Progenitor cell of endocrine pancreas (in vitro differentiated cells): ENCODE results near the gene MAPKAPK5. TPM values are rescaled to one million over a fixed set of nuclear protein-coding genes. Genes with fewer than 3 reads are reported as not detected.
"Not testable (repeated sequence)": the region's sequence is repeated elsewhere in the genome, so short reads cannot be mapped to it uniquely, and the experiment has no call there.

Source experiments
- DNase-seq: peaks from one replicate; pipeline ENCODE4 v3.0.0; 2021; ENCODE audit warnings: low spot score; ENCODE audit not compliant: unreplicated experiment
- H3K27ac Mint-ChIP-seq: 2 replicates; pipeline ENCODE4 v1.8.0; 2021; ENCODE audit warnings: mild to moderate bottlenecking, moderate library complexity, mixed read lengths
- H3K27me3 Mint-ChIP-seq: 2 replicates; pipeline ENCODE4 v1.8.0; 2021; ENCODE audit warnings: mixed read lengths
- H3K36me3 Mint-ChIP-seq: 2 replicates; pipeline ENCODE4 v1.8.0; 2022; ENCODE audit warnings: mixed read lengths; ENCODE audit not compliant: insufficient read depth
- H3K4me1 Mint-ChIP-seq: 2 replicates; pipeline ENCODE4 v1.8.0; 2021; ENCODE audit warnings: low read depth, mixed read lengths
- H3K4me3 Mint-ChIP-seq: 2 replicates; pipeline ENCODE4 v1.8.0; 2021; ENCODE audit warnings: low read depth, mild to moderate bottlenecking, moderate library complexity, mixed read lengths
- H3K9me3 Mint-ChIP-seq: 2 replicates; pipeline ENCODE4 v1.8.0; 2021; ENCODE audit warnings: low read depth, mixed read lengths
- CTCF ChIP-seq: fragments of 200-600 bp; sonication (generic); IDR thresholded peaks from one replicate; pipeline ENCODE4 v1.5.0; 2021; ENCODE audit warnings: antibody characterized with exemption, mild to moderate bottlenecking; ENCODE audit not compliant: unreplicated experiment
- microRNA-seq: library from miRNA; unstranded; fragments of <30 nt; microRNA quantifications from one replicate; pipeline ENCODE4 v1.1.0, GENCODE V29; 2020; ENCODE audit warnings: borderline number of aligned reads; ENCODE audit not compliant: unreplicated experiment
- total RNA-seq: library from RNA; stranded (reverse); gene quantifications from 2 replicates; pipeline ENCODE4 v1.2.1, GENCODE V29; 2021

MAPKAPK5 gene
- total RNA-seq, 1 donor from 2014 or later: 71.5 TPM

- H3K27me3 Mint-ChIP-seq: no peaks in the 10 kb centered on the region
- H3K36me3 Mint-ChIP-seq: no peaks in the 10 kb centered on the region
Measured at GRCh38 chr12:111943929-111944328, 101.9 kb downstream of the MAPKAPK5 start.

GRCh38 chr12:111950961-111951676 is 109.1 kb downstream of the MAPKAPK5 start:
- H3K4me3 Mint-ChIP-seq, H3K4me1 Mint-ChIP-seq, DNase-seq, H3K27me3 Mint-ChIP-seq, H3K27ac Mint-ChIP-seq: not testable (repeated sequence)
- peaks cover 17% of the 10 kb centered on the region for H3K36me3 Mint-ChIP-seq
- H3K9me3 Mint-ChIP-seq: peaks cover 14% of the 10 kb centered on the region

More at GRCh38 chr12:111943929-111944328, 101.9 kb downstream of the MAPKAPK5 start:
- Mint-ChIP-seq H3K4me1 (peaks cover 4% of the 10 kb centered on the region), H3K9me3 (no peaks in the 10 kb centered on the region), H3K27ac (no peak overlapping the region), H3K4me3 (no peak overlapping the region)
- no peak for DNase-seq
- no peak for TF ChIP-seq CTCF

Small RNA genes lying within 50 kb of the gene (microRNA-seq; reads per million reads assigned to microRNA genes)
- gene MIR6761: not detected

Other genes with a start within 250 kb of the MAPKAPK5 start
- 81.7 and 86.6 TPM in 2 replicates for gene ATXN2, start 242.9 kb upstream of the MAPKAPK5 start, total RNA-seq
- 23.1 and 23.6 TPM in 2 replicates for gene BRAP, start 156.3 kb upstream of the MAPKAPK5 start, total RNA-seq
- gene ACAD10, start 156.2 kb upstream of the MAPKAPK5 start, total RNA-seq: 59.4 and 62.3 TPM in 2 replicates
- 47.3 and 47.6 TPM in 2 replicates for gene ALDH2, start 75.3 kb upstream of the MAPKAPK5 start, total RNA-seq
- gene TMEM116, start 170.9 kb downstream of the MAPKAPK5 start, total RNA-seq: 11.6 and 13.1 TPM in 2 replicates
- gene ERP29, start 171.2 kb downstream of the MAPKAPK5 start, total RNA-seq: 138 and 144 TPM in 2 replicates